Measurements from ENCODE around the gene UBXN11. TPM values are rescaled to one million over a fixed set of nuclear protein-coding genes. Genes with fewer than 3 reads are reported as not detected.

UBXN11 gene
- total RNA-seq, 1 donor from 2014 or later = 9.4 TPM

DNA sequence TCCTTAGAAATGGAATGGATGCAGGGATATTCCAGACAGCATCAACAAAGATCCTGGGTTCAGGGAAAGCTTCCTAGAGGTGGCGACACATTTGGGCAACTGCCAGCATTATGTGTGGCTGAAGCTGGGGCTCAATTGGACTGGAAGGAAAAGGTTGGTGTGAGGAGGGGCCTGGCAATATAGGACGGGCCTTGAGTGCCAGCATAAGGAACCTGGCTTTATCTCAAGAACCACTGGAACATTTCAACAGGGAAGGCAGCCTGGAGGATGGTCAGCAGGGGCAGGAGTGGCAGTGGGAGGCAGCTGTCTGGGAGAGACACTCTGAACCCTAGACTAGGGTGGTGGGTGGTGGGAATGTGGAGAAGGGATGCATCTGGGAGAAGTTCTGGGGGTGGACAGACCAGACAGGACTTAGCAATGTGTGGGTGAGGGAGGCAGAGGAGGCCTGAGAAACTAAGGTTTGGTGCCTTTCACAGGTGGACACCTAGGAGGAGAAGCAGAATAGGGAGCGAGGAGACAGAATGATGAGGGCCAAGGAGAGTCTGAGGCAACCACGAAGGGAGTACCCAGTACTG is 23.1 kb downstream of the UBXN11 start:
- Histone ChIP-seq H3K4me3 (ENCODE audit: low read depth, low read length) (no peak overlapping the region), H3K27me3 (ENCODE audit: control insufficient read depth, insufficient read depth, low read length) (no peaks in the 10 kb centered on the region), H3K36me3 (ENCODE audit: control insufficient read depth, insufficient read depth, low read length) (no peaks in the 10 kb centered on the region)
- TF ChIP-seq, protein P1, sequence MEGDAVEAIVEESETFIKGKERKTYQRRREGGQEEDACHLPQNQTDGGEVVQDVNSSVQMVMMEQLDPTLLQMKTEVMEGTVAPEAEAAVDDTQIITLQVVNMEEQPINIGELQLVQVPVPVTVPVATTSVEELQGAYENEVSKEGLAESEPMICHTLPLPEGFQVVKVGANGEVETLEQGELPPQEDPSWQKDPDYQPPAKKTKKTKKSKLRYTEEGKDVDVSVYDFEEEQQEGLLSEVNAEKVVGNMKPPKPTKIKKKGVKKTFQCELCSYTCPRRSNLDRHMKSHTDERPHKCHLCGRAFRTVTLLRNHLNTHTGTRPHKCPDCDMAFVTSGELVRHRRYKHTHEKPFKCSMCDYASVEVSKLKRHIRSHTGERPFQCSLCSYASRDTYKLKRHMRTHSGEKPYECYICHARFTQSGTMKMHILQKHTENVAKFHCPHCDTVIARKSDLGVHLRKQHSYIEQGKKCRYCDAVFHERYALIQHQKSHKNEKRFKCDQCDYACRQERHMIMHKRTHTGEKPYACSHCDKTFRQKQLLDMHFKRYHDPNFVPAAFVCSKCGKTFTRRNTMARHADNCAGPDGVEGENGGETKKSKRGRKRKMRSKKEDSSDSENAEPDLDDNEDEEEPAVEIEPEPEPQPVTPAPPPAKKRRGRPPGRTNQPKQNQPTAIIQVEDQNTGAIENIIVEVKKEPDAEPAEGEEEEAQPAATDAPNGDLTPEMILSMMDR (IDR thresholded peaks at IDR 0.05; ENCODE audit: insufficient read depth, low read length, poor library complexity, severe bottlenecking) = no peak
- DNase-seq (ENCODE audit: low read depth) = no peak

DNA sequence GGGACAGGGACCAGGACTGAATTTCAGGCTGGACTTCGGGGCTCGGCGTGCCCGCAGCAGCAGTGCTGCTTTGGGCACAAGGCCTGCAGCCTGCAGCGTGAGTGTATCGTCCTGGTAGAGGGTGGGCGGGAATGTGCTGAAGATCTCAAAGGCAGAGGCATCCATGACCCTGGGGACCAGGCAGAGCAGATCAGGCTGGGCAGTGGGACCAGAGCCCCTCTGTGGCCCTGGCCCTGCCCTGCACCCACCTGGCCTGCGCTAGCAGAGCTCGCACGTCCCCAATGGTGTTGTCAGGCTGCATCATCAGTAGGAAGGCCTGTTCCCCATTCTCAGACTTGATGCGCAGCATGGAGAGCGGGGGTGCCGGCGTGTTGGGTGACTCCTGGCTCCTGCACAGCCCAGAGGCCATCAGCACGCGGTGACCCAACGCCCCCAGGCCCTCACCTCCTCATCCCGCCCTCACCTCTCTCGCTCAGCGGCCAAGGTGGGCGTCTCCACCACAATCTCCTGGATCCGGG is 24.0 kb downstream of the UBXN11 start:
- Histone ChIP-seq H3K4me3 (ENCODE audit: low read depth, low read length) (no peak overlapping the region), H3K27me3 (ENCODE audit: control insufficient read depth, insufficient read depth, low read length) (no peaks in the 10 kb centered on the region), H3K36me3 (ENCODE audit: control insufficient read depth, insufficient read depth, low read length) (no peaks in the 10 kb centered on the region)
- TF ChIP-seq, protein P1 (IDR thresholded peaks at IDR 0.05; ENCODE audit: insufficient read depth, low read length, poor library complexity, severe bottlenecking) = no peak
- DNase-seq (ENCODE audit: low read depth) = no peak

DNA sequence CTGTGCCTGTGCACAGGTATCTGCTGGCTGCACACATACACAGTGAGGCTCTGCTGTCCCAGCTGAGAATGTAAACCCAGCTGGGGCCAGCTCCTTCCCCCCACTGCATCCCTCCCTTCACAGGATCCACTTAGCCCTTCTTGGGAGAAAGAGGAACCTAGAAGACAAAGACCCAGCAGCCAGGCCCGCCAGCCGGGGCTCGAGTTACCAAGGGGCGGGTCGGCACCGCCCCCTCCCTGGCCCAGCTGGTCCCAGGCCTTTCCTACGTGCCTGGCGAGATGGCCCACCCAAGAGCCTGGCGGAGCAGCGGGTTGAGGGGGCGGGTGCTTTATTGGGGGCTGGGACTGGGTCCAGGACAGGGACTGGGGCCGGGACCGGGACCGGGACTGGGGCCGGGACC is 24.5 kb downstream of the UBXN11 start:
- no peaks in the 10 kb centered on the region for H3K36me3 ChIP-seq (ENCODE audit: control insufficient read depth, insufficient read depth, low read length)
- H3K27me3 ChIP-seq (ENCODE audit: control insufficient read depth, insufficient read depth, low read length) = no peaks in the 10 kb centered on the region
- TF ChIP-seq, protein P1 (IDR thresholded peaks at IDR 0.05; ENCODE audit: insufficient read depth, low read length, poor library complexity, severe bottlenecking) = no peak
- no peak for DNase-seq (ENCODE audit: low read depth)
- H3K4me3 ChIP-seq (ENCODE audit: low read depth, low read length) = no peak overlapping the region

DNA sequence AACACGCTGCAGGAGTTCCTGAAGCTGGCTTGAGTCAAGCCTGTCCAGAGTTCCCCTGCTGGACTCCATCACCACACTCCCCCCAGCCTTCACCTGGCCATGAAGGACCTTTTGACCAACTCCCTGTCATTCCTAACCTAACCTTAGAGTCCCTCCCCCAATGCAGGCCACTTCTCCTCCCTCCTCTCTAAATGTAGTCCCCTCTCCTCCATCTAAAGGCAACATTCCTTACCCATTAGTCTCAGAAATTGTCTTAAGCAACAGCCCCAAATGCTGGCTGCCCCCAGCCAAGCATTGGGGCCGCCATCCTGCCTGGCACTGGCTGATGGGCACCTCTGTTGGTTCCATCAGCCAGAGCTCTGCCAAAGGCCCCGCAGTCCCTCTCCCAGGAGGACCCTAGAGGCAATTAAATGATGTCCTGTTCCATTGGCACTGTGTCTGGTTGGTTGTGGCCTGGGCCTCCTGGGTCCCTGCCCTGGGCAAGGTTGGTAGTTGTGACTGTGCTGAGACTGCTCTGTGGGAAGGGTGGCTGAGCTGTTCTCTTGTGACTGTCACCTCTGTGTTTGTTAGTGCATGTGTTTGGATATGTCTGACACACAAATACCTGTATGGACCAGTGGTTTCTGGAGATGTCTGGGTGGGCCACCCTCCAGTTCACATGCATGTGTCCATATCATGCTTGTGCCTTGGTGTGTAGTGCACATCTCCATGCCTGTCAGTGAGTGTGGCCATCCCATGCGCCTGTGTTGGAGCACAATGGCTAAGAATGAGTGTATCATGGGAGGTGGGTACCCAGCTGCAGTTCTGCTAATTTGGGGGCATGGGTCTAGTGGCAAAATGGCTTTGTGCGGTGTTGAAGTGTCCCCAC is 25.1 kb downstream of the UBXN11 start:
- H3K27me3 ChIP-seq (ENCODE audit: control insufficient read depth, insufficient read depth, low read length) = no peaks in the 10 kb centered on the region
- no peaks in the 10 kb centered on the region for H3K36me3 ChIP-seq (ENCODE audit: control insufficient read depth, insufficient read depth, low read length)
- DNase-seq (ENCODE audit: low read depth) = no peak
- TF ChIP-seq, protein P1 (IDR thresholded peaks at IDR 0.05; ENCODE audit: insufficient read depth, low read length, poor library complexity, severe bottlenecking) = no peak
- peak overlapping the region; percentile 77 for H3K4me3 ChIP-seq (ENCODE audit: low read depth, low read length)

DNA sequence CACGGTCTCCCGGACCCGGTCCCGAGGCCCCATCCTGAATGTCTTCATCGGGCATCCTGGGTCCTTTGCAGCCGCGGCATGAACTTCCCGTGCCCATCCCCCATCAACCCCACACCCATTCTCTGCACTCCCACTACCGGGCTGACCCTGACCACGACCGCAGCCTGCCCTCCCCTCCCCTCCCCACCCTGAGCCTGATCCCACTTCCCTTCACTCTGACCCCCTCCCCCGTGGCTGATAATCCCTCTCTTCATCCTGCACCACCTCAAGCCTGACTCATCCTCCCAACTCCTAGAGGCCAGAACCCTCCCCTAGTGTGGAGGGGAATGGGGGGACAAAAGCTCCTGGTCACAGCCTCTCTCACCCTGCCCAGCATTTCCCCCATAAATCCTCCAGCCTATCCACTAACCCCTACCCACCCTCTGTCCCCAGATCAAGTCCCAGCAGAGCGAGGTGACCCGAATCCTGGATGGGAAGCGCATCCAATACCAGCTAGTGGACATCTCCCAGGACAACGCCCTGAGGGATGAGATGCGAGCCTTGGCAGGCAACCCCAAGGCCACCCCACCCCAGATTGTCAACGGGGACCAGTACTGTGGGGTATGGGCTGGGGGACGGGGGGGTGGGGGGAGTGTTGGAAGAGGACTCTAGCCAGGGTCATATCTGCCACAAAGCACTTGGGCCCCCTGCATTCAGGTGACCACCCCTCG is 25.9 kb downstream of the UBXN11 start:
- H3K27me3 ChIP-seq (ENCODE audit: control insufficient read depth, insufficient read depth, low read length) = no peaks in the 10 kb centered on the region
- no peaks in the 10 kb centered on the region for H3K36me3 ChIP-seq (ENCODE audit: control insufficient read depth, insufficient read depth, low read length)
- TF ChIP-seq, protein P1 (IDR thresholded peaks at IDR 0.05; ENCODE audit: insufficient read depth, low read length, poor library complexity, severe bottlenecking) = no peak
- H3K4me3 ChIP-seq (ENCODE audit: low read depth, low read length) = peak overlapping the region; percentile 77
- no peak for DNase-seq (ENCODE audit: low read depth)

Data from kidney epithelial cell (primary cell).